Stimulated activated naive CD8-positive, alpha-beta T cell treated with anti-CD3 and anti-CD28 coated beads, Interleukin-15, Interleukin-2, amounts not matched to agents 100 ng/mL and 50 ng/mL, for 24 hours (primary cell): ENCODE results near the gene CCDC85A.

Experiments used
- H3K27ac Mint-ChIP-seq: one replicate; pipeline ENCODE4 v1.8.0; 2021; ENCODE audit warnings: mild to moderate bottlenecking, mixed read lengths
- H3K27me3 Mint-ChIP-seq: one replicate; pipeline ENCODE4 v1.8.0; 2021; ENCODE audit warnings: mixed read lengths
- H3K36me3 Mint-ChIP-seq: one replicate; pipeline ENCODE4 v1.8.0; 2021; ENCODE audit warnings: low read depth, mixed read lengths
- H3K4me1 Mint-ChIP-seq: one replicate; pipeline ENCODE4 v1.8.0; 2021; ENCODE audit warnings: low read depth, mixed read lengths
- H3K4me3 Mint-ChIP-seq: one replicate; pipeline ENCODE4 v1.8.0; 2021; ENCODE audit warnings: mild to moderate bottlenecking, mixed read lengths
- H3K9me3 Mint-ChIP-seq: one replicate; pipeline ENCODE4 v1.8.0; 2021; ENCODE audit warnings: mixed read lengths

CCDC85A gene

GRCh38 chr2:56208380-56208779 is 24.6 kb downstream of the CCDC85A start:
- Mint-ChIP-seq H3K4me3 (no peak overlapping the region), H3K4me1 (no peaks in the 10 kb centered on the region), H3K27ac (no peak overlapping the region), H3K36me3 (no peaks in the 10 kb centered on the region), H3K9me3 (peaks cover 3% of the 10 kb centered on the region), H3K27me3 (peaks cover 4% of the 10 kb centered on the region)

- Mint-ChIP-seq H3K4me1 (no peaks in the 10 kb centered on the region), H3K36me3 (no peaks in the 10 kb centered on the region), H3K27me3 (peaks cover 4% of the 10 kb centered on the region), H3K4me3 (no peak overlapping the region), H3K9me3 (peaks cover 3% of the 10 kb centered on the region), H3K27ac (no peak overlapping the region)
These were observed 25.9 kb downstream of the CCDC85A start for GRCh38 chr2:56209701-56210100.

DNA sequence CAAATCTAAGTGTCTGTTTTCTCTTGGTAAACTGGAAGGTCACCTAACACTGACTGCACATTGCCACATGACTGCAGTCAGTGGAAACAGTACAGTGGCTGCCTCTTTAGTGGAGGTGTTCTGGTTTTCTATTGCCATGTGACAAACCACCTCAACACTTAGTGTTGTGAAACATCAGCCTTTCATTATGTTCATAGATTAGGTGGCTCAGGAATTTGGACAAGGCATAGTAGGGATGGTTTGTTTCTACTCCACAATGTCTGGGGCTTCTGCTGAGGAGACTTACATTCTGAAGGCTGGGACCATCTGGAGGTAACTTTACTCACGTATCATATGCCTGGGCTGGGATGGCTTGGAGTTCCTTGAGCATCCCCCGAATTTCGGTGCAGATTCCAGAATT is 26.5 kb downstream of the CCDC85A start:
- H3K4me3 Mint-ChIP-seq = no peak overlapping the region
- H3K27ac Mint-ChIP-seq = no peak overlapping the region
- H3K36me3 Mint-ChIP-seq = no peaks in the 10 kb centered on the region

GRCh38 chr2:56211048-56211447 is 27.3 kb downstream of the CCDC85A start:
- H3K36me3 Mint-ChIP-seq = no peaks in the 10 kb centered on the region
- no peaks in the 10 kb centered on the region for H3K4me1 Mint-ChIP-seq

More for the DNA sequence above, 26.5 kb downstream of the CCDC85A start:
- Mint-ChIP-seq H3K4me1 (no peaks in the 10 kb centered on the region), H3K27me3 (peaks cover 4% of the 10 kb centered on the region), H3K9me3 (peaks cover 6% of the 10 kb centered on the region)

DNA sequence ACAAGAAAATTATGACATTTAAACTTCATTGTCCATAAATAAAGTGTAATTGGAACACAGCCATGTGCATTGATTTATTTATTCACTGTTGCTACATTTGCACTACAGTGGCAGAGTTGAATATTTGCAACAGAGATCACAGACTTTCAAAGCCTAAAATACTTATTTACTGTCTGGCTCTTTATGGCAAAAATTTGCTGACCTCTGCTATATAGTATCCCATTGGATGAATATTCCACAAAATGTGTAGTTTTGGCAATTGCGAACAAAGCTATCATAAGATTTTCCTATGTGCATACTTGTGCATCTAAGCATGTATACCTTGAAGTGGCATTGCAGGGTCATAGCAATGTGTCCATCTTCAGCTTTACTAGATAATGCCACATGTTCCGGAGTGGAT is 32.1 kb downstream of the CCDC85A start:
- no peaks in the 10 kb centered on the region for H3K27me3 Mint-ChIP-seq
- no peak overlapping the region for H3K4me3 Mint-ChIP-seq
- peaks cover 7% of the 10 kb centered on the region for H3K9me3 Mint-ChIP-seq
- no peaks in the 10 kb centered on the region for H3K4me1 Mint-ChIP-seq
- H3K27ac Mint-ChIP-seq = no peak overlapping the region
- no peaks in the 10 kb centered on the region for H3K36me3 Mint-ChIP-seq

More at GRCh38 chr2:56211048-56211447, 27.3 kb downstream of the CCDC85A start:
- H3K27ac Mint-ChIP-seq = no peak overlapping the region
- no peaks in the 10 kb centered on the region for H3K27me3 Mint-ChIP-seq
- H3K9me3 Mint-ChIP-seq = peaks cover 3% of the 10 kb centered on the region
- no peak overlapping the region for H3K4me3 Mint-ChIP-seq

DNA sequence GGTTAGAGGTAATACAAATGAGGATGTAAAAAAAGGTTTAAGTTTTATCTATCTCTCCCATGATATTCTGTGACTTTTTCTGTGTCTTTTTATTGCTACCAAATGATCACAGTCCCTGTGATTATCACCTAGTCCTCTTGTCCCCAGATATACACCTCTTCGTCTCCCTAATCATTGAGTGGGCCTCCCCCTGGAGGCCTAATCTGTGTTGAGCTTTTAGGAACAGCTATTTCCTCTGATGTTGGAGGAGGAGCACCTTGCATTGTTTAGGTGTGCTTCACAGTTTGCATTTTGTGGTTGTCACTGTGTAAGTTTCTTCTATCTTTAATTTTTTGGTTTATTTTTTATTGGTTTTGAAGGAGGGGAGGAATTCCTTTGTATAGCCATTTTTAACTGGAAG is 33.3 kb downstream of the CCDC85A start:
- Mint-ChIP-seq H3K36me3 (no peaks in the 10 kb centered on the region), H3K4me3 (no peak overlapping the region), H3K27ac (no peak overlapping the region), H3K9me3 (peaks cover 7% of the 10 kb centered on the region), H3K4me1 (no peaks in the 10 kb centered on the region), H3K27me3 (no peaks in the 10 kb centered on the region)

- Mint-ChIP-seq H3K27me3 (no peaks in the 10 kb centered on the region), H3K27ac (no peak overlapping the region), H3K4me3 (no peak overlapping the region), H3K9me3 (no peaks in the 10 kb centered on the region), H3K4me1 (no peaks in the 10 kb centered on the region), H3K36me3 (no peaks in the 10 kb centered on the region)
These were observed 38.7 kb downstream of the CCDC85A start for GRCh38 chr2:56222481-56222880.

- Mint-ChIP-seq H3K36me3 (no peaks in the 10 kb centered on the region), H3K4me1 (no peaks in the 10 kb centered on the region), H3K27me3 (no peaks in the 10 kb centered on the region), H3K4me3 (no peak overlapping the region), H3K9me3 (no peaks in the 10 kb centered on the region), H3K27ac (no peak overlapping the region)
These were observed 40.5 kb downstream of the CCDC85A start for GRCh38 chr2:56224316-56224715.

DNA sequence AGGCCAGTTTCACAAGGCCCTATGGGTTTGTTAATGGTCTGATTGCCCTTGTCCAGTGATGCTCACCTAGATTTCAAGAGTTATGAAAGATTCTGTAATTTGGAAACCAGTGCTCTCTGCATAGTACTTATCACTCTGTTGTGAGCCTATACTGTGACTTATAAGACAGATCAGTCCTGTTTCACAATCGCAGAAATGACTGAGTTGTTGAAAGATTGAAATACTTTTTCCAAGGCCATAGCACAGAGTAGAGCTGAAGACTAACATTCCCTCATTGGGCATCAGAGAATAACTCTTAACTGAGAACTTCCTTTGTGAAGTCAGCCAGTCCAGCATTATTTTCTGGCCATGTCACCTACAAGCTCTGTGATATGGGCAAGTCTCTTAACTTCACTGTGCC is 44.0 kb downstream of the CCDC85A start:
- Mint-ChIP-seq H3K27ac (no peak overlapping the region), H3K4me3 (no peak overlapping the region), H3K9me3 (no peaks in the 10 kb centered on the region), H3K36me3 (no peaks in the 10 kb centered on the region), H3K27me3 (no peaks in the 10 kb centered on the region), H3K4me1 (no peaks in the 10 kb centered on the region)

- Mint-ChIP-seq H3K9me3 (no peaks in the 10 kb centered on the region), H3K36me3 (no peaks in the 10 kb centered on the region), H3K27ac (no peak overlapping the region), H3K27me3 (no peaks in the 10 kb centered on the region), H3K4me3 (no peak overlapping the region), H3K4me1 (no peaks in the 10 kb centered on the region)
These were observed 45.7 kb downstream of the CCDC85A start for GRCh38 chr2:56229397-56230060.

GRCh38 chr2:56230156-56230555 is 46.4 kb downstream of the CCDC85A start:
- Mint-ChIP-seq H3K4me1 (no peaks in the 10 kb centered on the region), H3K9me3 (no peaks in the 10 kb centered on the region), H3K36me3 (no peaks in the 10 kb centered on the region), H3K27me3 (no peaks in the 10 kb centered on the region), H3K4me3 (no peak overlapping the region), H3K27ac (no peak overlapping the region)

- H3K36me3 Mint-ChIP-seq = no peaks in the 10 kb centered on the region
- no peaks in the 10 kb centered on the region for H3K27me3 Mint-ChIP-seq
- no peaks in the 10 kb centered on the region for H3K4me1 Mint-ChIP-seq
- H3K27ac Mint-ChIP-seq = no peak overlapping the region
- no peak overlapping the region for H3K4me3 Mint-ChIP-seq
- peaks cover 3% of the 10 kb centered on the region for H3K9me3 Mint-ChIP-seq
These were observed 47.6 kb downstream of the CCDC85A start for GRCh38 chr2:56231361-56231760.

DNA sequence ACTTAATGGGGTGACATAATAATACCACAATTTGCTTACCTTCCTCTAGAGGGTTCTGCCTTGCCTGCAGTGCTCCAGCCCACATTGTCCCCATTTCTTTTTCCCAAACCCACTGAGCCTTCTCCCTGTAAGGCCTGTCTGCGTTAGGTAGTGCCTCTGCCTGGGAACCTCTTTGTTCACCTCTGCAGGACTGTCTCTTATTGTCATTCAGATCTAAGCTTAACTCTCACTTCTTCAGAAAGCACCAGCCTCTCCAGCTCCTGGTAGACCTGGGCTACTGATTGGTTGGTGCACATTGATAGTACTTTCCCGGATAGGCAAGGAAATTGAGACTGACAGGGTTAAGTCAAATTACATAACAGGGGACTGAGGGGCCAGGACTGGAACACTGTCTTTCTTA is 49.1 kb downstream of the CCDC85A start:
- no peaks in the 10 kb centered on the region for H3K36me3 Mint-ChIP-seq
- H3K4me1 Mint-ChIP-seq = no peaks in the 10 kb centered on the region
- no peak overlapping the region for H3K4me3 Mint-ChIP-seq
- no peak overlapping the region for H3K27ac Mint-ChIP-seq
- H3K9me3 Mint-ChIP-seq = peaks cover 4% of the 10 kb centered on the region
- no peaks in the 10 kb centered on the region for H3K27me3 Mint-ChIP-seq

GRCh38 chr2:56234241-56234640 is 50.5 kb downstream of the CCDC85A start:
- Mint-ChIP-seq H3K27ac (no peak overlapping the region), H3K36me3 (no peaks in the 10 kb centered on the region), H3K9me3 (peaks cover 4% of the 10 kb centered on the region), H3K4me1 (no peaks in the 10 kb centered on the region), H3K4me3 (no peak overlapping the region), H3K27me3 (no peaks in the 10 kb centered on the region)

DNA sequence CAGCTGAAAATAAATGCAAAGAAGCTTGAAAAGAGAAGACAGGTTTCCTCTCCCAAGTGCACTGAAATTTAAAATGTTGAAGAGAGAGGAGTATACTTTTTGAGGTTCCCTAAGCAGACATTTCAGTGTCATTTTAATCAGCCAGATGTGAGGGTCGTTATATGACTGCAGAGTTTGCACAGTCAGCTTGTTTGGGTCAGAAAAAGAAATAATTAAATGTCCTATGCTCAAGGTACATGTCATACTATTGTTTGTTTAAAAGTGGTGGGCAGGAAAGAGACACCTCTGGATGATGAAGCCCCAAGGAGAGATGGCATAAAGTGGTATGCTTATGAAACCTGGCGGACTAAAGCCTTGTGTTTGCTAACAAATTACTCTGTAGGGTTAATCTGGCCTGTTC is 55.2 kb downstream of the CCDC85A start:
- Mint-ChIP-seq H3K36me3 (no peaks in the 10 kb centered on the region), H3K4me3 (no peak overlapping the region)

GRCh38 chr2:56239437-56239836 is 55.6 kb downstream of the CCDC85A start:
- no peaks in the 10 kb centered on the region for H3K36me3 Mint-ChIP-seq
- H3K9me3 Mint-ChIP-seq = peaks cover 25% of the 10 kb centered on the region
- H3K27ac Mint-ChIP-seq = no peak overlapping the region
- H3K27me3 Mint-ChIP-seq = no peaks in the 10 kb centered on the region
- no peak overlapping the region for H3K4me3 Mint-ChIP-seq
- no peaks in the 10 kb centered on the region for H3K4me1 Mint-ChIP-seq

More for the DNA sequence above, 55.2 kb downstream of the CCDC85A start:
- H3K27me3 Mint-ChIP-seq = no peaks in the 10 kb centered on the region
- H3K9me3 Mint-ChIP-seq = peaks cover 22% of the 10 kb centered on the region
- H3K27ac Mint-ChIP-seq = no peak overlapping the region
- no peaks in the 10 kb centered on the region for H3K4me1 Mint-ChIP-seq
